K562 (cell line): ENCODE results near the gene IGF2BP1.

ENCODE experiments used
- CEBPB ChIP-seq: fragments of 450-650 bp; IDR thresholded peaks from 2 replicates; pipeline ENCODE4 v1.6.1; 2016; ENCODE audit warnings: missing genetic modification characterization, missing compliant biosample characterization
- CTCF ChIP-seq, 3 experiments: IDR thresholded peaks in 2 of 3; conservative IDR thresholded peaks in 1 of 3; 2 replicates each; pipeline ENCODE4 v1.5.1; 2011 to 2012; ENCODE audit warnings: low read length in 3 of 3, mild to moderate bottlenecking in 3 of 3, control low read depth in 2 of 3, improper control_type of control experiment in 1 of 3, inconsistent platforms in 1 of 3, low read depth in 1 of 3, mixed read lengths in 1 of 3, moderate library complexity in 1 of 3; ENCODE audit not compliant: insufficient read depth in 2 of 3
- PTBP1 ChIP-seq: fragments of 200-400 bp; formaldehyde crosslinking; IDR thresholded peaks from 2 replicates; pipeline ENCODE4 v1.6.1; 2017; ENCODE audit warnings: low read depth, low read length
- RBM25 ChIP-seq: fragments of 200-400 bp; formaldehyde crosslinking; IDR thresholded peaks from 2 replicates; pipeline ENCODE4 v1.6.1; 2018; ENCODE audit warnings: low read length, low read depth, moderate library complexity; ENCODE audit not compliant: severe bottlenecking
- REST ChIP-seq, 2 experiments: fragments of 450-650 bp; formaldehyde crosslinking in 1 of 2; IDR thresholded peaks; 2 replicates each; pipeline versions ENCODE4 v1.4.0 to v1.6.1; 2014 to 2020; ENCODE audit warnings: mild to moderate bottlenecking in 2 of 2, borderline replicate concordance in 1 of 2, low read depth in 1 of 2
- SMAD3 ChIP-seq: fragments of 450-650 bp; formaldehyde crosslinking; conservative IDR thresholded peaks from 2 replicates; pipeline ENCODE4 v1.4.0; 2020; ENCODE audit warnings: mild to moderate bottlenecking
- TAF15 ChIP-seq: fragments of 200-400 bp; formaldehyde crosslinking; IDR thresholded peaks from 2 replicates; pipeline ENCODE4 v1.6.1; 2017; ENCODE audit warnings: mild to moderate bottlenecking, low read depth, low read length, moderate library complexity

GRCh38 chr17:48990882-48991357 lies 6.3 kb upstream of the IGF2BP1 start:
- TF ChIP-seq REST (IDR thresholded peaks at IDR 0.05; ENCODE audit: borderline replicate concordance), result no peak
- no peak for TF ChIP-seq REST (CRISPR knock-in tag; IDR thresholded peaks at IDR 0.05; ENCODE audit: low read depth)
- no peak for TF ChIP-seq RBM25
- no peak for TF ChIP-seq TAF15
- TF ChIP-seq SMAD3 (CRISPR knock-in tag), result no peak
- no peak for TF ChIP-seq CTCF (IDR thresholded peaks at IDR 0.05 in 2 of 3, conservative IDR thresholded peaks at IDR 0.05 in 1 of 3; ENCODE audit: insufficient read depth in 2 of 3, low read depth in 1 of 3, low read length in 3 of 3)
- TF ChIP-seq PTBP1, result no peak
- TF ChIP-seq CEBPB, result no peak
